Measurements from ENCODE around the gene DNAH1.
"Not testable (repeated sequence)": the region's sequence is repeated elsewhere in the genome, so short reads cannot be mapped to it uniquely, and the experiment has no call there.

Gene DNAH1

GRCh38 chr3:52313774-52314188 is 2.3 kb upstream of the DNAH1 start:
- DNase-seq, result no peak

- DNase-seq, result no peak
These were observed 1.6 kb upstream of the DNAH1 start for GRCh38 chr3:52314489-52314888.

- no peak for DNase-seq
These were observed 1.1 kb upstream of the DNAH1 start for GRCh38 chr3:52315006-52315405.

- DNase-seq, result no peak
These were observed 1.3 kb downstream of the DNAH1 start for GRCh38 chr3:52317208-52318000.

GRCh38 chr3:52318186-52318816 is 2.2 kb downstream of the DNAH1 start:
- no peak for DNase-seq

GRCh38 chr3:52319921-52320595 is 3.9 kb downstream of the DNAH1 start:
- DNase-seq, result no peak

GRCh38 chr3:52321481-52321880 is 5.4 kb downstream of the DNAH1 start:
- DNase-seq, result no peak

- DNase-seq, result no peak
These were observed 6.3 kb downstream of the DNAH1 start for GRCh38 chr3:52322466-52322865.

- DNase-seq, result no peak
These were observed 7.6 kb downstream of the DNAH1 start for GRCh38 chr3:52323526-52324295.

GRCh38 chr3:52324676-52325075 is 8.6 kb downstream of the DNAH1 start:
- DNase-seq, result no peak

- no peak for DNase-seq
These were observed 9.6 kb downstream of the DNAH1 start for GRCh38 chr3:52325686-52326085.

GRCh38 chr3:52326976-52327375 is 10.9 kb downstream of the DNAH1 start:
- DNase-seq, result no peak

- no peak for DNase-seq
These were observed 11.6 kb downstream of the DNAH1 start for GRCh38 chr3:52327486-52328290.

- no peak for DNase-seq
These were observed 12.5 kb downstream of the DNAH1 start for GRCh38 chr3:52328536-52329080.

GRCh38 chr3:52330194-52330805 is 14.2 kb downstream of the DNAH1 start:
- DNase-seq, result no peak

- DNase-seq, result no peak
These were observed 15.0 kb downstream of the DNAH1 start for GRCh38 chr3:52331091-52331490.

- DNase-seq, result no peak
These were observed 15.8 kb downstream of the DNAH1 start for GRCh38 chr3:52331906-52332305.

GRCh38 chr3:52333869-52334557 is 17.9 kb downstream of the DNAH1 start:
- no peak for DNase-seq

- not testable (repeated sequence) for DNase-seq
These were observed 22.0 kb downstream of the DNAH1 start for GRCh38 chr3:52338131-52338530.

- no peak for DNase-seq
These were observed 23.5 kb downstream of the DNAH1 start for GRCh38 chr3:52339612-52340011.

GRCh38 chr3:52341123-52341522 is 25.0 kb downstream of the DNAH1 start:
- DNase-seq, result no peak
